HG02938 (cell line): ENCODE data around the gene GSC2.

Experiments
- ATAC-seq: cut with Tn5 transposase; IDR thresholded peaks from one replicate; pipeline ENCODE4 v1.9.1; 2021; ENCODE audit warnings: mild to moderate bottlenecking, moderate library complexity; ENCODE audit not compliant: unreplicated experiment

The GSC2 gene

DNA sequence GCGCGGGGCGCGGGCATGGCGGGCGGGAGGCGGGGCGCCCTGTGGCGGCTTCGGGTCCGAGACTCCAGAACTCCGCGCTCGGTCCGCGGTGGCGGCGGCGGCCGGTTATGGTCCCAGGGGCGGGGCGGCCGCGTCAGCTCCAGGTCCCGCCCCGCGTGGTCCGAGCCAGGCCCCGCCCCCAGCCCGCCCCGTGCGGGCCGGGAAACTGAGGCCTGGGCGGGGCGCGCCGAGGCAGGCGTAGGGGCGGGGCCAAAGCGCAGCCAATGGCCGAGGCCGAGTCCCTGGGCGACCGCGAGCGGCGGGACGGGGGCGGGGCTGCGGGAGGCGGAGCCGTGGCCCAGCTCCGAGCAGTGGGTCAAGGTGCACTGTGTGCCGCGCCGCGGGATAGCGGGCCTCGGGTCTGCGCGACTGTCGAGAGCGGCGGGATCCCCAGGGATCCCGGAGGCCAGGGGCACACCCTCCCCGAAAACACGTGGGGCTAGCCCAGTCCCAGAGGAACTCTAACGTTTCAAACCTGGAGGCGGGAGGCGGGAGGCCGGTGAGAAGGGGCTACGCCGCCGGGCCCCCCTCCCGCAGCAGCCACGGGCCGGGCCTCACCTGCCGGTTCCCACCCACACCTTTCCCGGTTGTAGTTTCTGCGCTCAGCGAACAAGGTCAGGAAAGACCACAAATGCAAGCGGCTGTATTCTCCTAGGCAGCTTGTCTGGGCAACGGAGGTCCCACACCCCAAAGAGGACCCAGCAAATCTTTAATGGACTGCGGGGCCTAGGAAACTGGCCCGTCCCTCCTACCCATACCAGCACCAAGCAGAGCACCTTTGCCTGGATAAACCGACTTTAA is 28.8 kb upstream of the GSC2 start, which contains the start of gene SLC25A1:
Gene SLC25A1, minus strand, starts transcription at position 80 of the 840 bp plus-strand sequence. Its CDS starts 63 bp downstream, at position 17.
- ATAC-seq = peak; percentile 45

- ATAC-seq = peak; percentile 21
Measured at GRCh38 chr22:19178065-19178656, 28.1 kb upstream of the GSC2 start.

DNA sequence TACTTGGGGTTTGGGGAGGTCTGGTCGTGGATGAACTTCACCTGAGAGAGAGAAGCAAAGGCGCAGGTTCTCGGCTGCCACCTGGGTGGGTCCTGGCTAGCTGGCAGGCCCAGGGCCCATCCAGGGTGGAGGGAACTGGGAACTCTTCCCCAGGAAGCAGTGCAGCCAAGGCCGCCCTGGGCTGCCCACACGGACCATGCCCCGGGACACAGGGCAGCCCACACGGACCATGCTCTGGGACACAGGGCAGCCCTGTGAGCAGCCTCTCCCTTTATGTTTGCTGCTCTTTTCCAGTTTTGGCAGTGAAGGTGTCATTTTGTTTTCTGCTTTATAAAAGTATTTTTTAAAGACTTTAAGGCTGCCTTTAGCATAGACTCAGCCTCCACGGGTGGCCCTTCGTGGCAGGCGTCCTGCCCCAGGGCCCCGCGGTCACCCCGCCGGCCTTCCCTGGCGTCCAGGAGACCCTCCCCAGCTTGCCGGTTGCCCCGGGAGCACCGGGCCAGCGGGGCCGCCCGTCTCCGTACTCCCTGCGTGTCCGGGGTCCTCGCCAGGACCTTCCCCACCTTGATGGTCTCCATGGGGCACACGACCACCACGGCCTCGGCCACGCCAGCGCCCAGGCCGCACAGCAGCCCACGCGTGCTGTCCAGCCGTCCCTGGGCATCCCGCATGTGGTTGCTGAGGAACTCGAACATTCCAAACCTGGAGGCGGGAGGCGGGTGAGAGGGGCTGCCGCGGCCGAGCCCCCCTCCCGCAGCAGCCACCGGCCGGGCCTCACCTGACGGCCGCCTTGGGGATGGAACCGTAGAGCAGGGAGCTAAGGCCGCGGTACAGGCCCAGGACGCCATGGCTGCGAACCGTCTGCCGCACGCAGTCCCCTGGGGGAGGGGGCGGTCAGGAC is 27.3 kb upstream of the GSC2 start:
- no peak for ATAC-seq

GRCh38 chr22:19176732-19177131 is 26.6 kb upstream of the GSC2 start:
- no peak for ATAC-seq

GRCh38 chr22:19176175-19176643 is 26.1 kb upstream of the GSC2 start:
- ATAC-seq = no peak

DNA sequence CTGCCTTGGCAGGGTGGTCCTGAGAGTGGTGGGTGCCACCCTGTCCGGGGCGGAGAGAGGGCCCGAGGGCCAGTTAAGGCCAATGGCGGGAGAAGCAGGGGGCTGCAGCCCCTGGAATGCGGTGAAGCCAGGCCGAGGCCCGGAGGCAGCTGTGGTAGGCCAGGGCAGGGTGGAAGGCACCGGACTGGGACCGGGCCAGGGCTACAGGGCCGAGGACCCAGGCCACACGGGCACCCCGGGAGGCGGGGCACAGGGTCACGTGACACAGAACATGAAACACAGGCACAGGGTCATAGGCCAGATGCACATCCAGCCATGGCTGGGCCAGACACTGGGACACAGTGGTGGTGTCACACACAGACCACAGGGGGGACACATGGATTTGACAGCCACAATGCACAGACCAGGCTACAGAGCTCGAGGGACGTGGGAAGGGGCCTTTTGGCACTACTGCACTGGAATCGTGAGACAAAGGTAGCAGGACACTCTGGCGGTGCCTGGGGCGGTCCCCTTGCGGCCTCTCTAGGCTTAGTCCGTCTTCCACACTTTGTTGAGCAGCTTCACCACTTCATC is 25.6 kb upstream of the GSC2 start:
- ATAC-seq = no peak

GRCh38 chr22:19175026-19175601 is 25.0 kb upstream of the GSC2 start:
- no peak for ATAC-seq

GRCh38 chr22:19174106-19175025 is 24.3 kb upstream of the GSC2 start:
- no peak for ATAC-seq

GRCh38 chr22:19173047-19174035 is 23.2 kb upstream of the GSC2 start:
- ATAC-seq = no peak

GRCh38 chr22:19172213-19173046 is 22.3 kb upstream of the GSC2 start:
- no peak for ATAC-seq

- ATAC-seq = no peak
Measured at GRCh38 chr22:19169947-19170318, 19.8 kb upstream of the GSC2 start.

DNA sequence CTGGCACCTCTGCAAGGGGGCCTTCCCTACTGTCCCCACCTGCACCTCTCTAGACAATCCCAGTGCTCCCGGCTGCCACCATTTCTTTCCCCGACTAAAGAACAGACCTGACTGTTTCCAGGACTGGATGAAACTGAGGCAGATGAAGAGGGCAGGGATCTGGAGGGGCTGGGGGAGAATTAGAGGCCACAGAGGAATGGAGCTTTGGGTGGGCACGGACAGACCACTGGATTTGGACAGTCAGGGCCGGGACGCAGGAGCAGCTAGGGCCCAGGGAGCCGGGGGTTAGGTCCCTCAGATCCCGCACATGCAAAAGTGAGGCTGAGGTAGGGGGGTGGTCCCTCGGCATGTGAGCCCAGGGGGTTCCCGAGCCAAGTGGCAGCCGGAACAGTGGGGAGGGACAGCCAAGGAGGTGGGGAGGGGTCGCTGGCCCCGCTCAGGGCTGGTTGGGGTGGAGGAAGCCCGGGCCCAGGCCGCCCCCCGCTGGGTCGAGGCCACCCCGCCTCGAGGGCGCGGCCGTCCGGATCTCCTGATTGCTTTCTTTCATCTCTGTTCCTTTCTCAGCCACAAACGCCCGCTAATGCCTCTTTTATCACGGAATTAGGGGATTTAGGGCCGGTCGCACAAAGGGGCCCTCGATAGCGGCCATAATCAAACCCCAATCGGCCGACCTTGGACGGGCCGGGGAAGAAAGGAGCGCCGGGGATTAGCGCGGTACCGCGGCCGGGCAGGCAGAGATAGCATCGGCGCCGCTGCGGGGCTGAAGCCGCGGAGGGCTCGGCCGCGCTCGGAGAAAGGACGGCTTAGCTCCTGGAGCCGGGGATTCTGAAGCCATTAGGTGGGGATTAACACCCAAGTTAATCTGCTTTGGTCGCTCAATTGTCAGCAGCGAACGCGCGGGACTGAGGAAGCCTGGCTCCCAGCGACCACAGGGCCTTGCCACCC is 19.2 kb upstream of the GSC2 start:
- ATAC-seq = no peak

GRCh38 chr22:19168088-19168890 is 18.2 kb upstream of the GSC2 start:
- ATAC-seq = no peak

GRCh38 chr22:19167106-19167869 is 17.2 kb upstream of the GSC2 start:
- ATAC-seq = no peak

DNA sequence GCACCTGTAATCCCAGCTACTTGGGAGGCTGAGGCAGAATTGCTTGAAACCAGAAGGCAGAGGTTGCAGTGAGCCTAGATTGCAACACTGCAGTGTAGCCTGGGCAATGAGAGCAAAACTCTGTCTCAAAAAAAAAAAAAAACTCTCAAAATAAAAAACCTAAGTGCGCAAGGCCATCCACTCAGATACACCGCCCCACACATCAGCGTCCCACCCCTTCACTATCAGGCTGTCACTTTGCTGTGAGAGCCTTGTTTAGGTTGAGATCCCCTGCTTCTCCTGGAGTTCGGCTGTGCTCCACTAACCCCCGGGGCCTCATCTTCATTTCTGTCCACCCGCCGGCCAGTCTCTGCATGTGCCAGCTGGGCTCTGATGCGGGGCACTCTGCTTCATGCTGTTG is 16.3 kb upstream of the GSC2 start:
- ATAC-seq = no peak
